Keratinocyte (primary cell): ENCODE measurements around the gene KDELR1. TPM values are rescaled to one million over a fixed set of nuclear protein-coding genes. Genes with fewer than 3 reads are reported as not detected.

ENCODE experiments used
- DNase-seq: peaks from one replicate; pipeline ENCODE4 v3.0.0-alpha.2; 2011; ENCODE audit warnings: low read depth, missing footprints, low spot score
- FAIRE-seq: peaks from 2 replicates; lab custom pipeline; 2011; peaks lifted over from hg19 to GRCh38; lab: Jason Lieb, UNC
- H2AFZ ChIP-seq: 2 replicates; pipeline ENCODE4 v1.6.0; 2012; ENCODE audit warnings: low read length, control low read depth, inconsistent platforms; ENCODE audit not compliant: control insufficient read depth
- H3K27ac ChIP-seq: 2 replicates; pipeline ENCODE4 v1.5.1; 2011; ENCODE audit warnings: low read length; ENCODE audit not compliant: control insufficient read depth, insufficient read depth
- H3K27me3 ChIP-seq: 3 replicates; pipeline ENCODE4 v1.6.0; 2011; ENCODE audit warnings: low read length; ENCODE audit not compliant: control insufficient read depth, insufficient read depth; ENCODE audit errors: extremely low read depth
- H3K36me3 ChIP-seq, 2 experiments: 2 replicates in 1 of 2; 3 replicates in 1 of 2; pipeline ENCODE4 v1.5.1; 2011; ENCODE audit warnings: low read length in 2 of 2, mild to moderate bottlenecking in 1 of 2; ENCODE audit not compliant: control insufficient read depth in 2 of 2, insufficient read depth in 2 of 2; ENCODE audit errors: extremely low read depth in 1 of 2
- H3K4me1 ChIP-seq: 3 replicates; pipeline ENCODE4 v1.5.1; 2011; ENCODE audit warnings: low read length; ENCODE audit not compliant: control insufficient read depth, insufficient read depth; ENCODE audit errors: extremely low read depth
- H3K4me2 ChIP-seq: 3 replicates; pipeline ENCODE4 v1.6.0; 2011; ENCODE audit warnings: low read depth, low read length; ENCODE audit not compliant: control insufficient read depth, insufficient read depth; ENCODE audit errors: extremely low read depth
- H3K4me3 ChIP-seq, 3 experiments: fragments of 200-600 bp in 1 of 3; sonication (generic) in 1 of 3; 2 replicates in 2 of 3; 3 replicates in 1 of 3; pipeline ENCODE4 v1.5.1; 2011 to 2016; ENCODE audit warnings: low read length in 3 of 3, mild to moderate bottlenecking in 3 of 3, control low read depth in 2 of 3, inconsistent platforms in 1 of 3, low read depth in 1 of 3, mixed read lengths in 1 of 3, mixed run types in 1 of 3, moderate library complexity in 1 of 3; ENCODE audit not compliant: control insufficient read depth in 2 of 3, insufficient read depth in 2 of 3; ENCODE audit errors: extremely low read depth in 1 of 3
- H3K79me2 ChIP-seq: 2 replicates; pipeline ENCODE4 v1.6.0; 2012; ENCODE audit warnings: low read length; ENCODE audit not compliant: control insufficient read depth, insufficient read depth
- H3K9ac ChIP-seq: 3 replicates; pipeline ENCODE4 v1.6.0; 2011; ENCODE audit warnings: low read length; ENCODE audit not compliant: control insufficient read depth, insufficient read depth; ENCODE audit errors: extremely low read depth
- H3K9me1 ChIP-seq: 3 replicates; pipeline ENCODE4 v1.6.0; 2011; ENCODE audit warnings: low read length; ENCODE audit not compliant: control insufficient read depth, insufficient read depth; ENCODE audit errors: extremely low read depth
- H3K9me3 ChIP-seq: 2 replicates; pipeline ENCODE4 v1.5.1; 2012; ENCODE audit warnings: low read depth, low read length; ENCODE audit not compliant: control insufficient read depth
- H4K20me1 ChIP-seq: 3 replicates; pipeline ENCODE4 v1.6.0; 2011; ENCODE audit warnings: low read length; ENCODE audit not compliant: control insufficient read depth, insufficient read depth; ENCODE audit errors: extremely low read depth
- CTCF ChIP-seq, 3 experiments: IDR thresholded peaks in 1 of 3; conservative IDR thresholded peaks in 1 of 3; optimal IDR thresholded peaks in 1 of 3; 2 replicates in 2 of 3; 3 replicates in 1 of 3; pipeline versions ENCODE3 to v1.5.1; 2011; ENCODE audit warnings: low read length in 3 of 3, mild to moderate bottlenecking in 3 of 3, moderate library complexity in 2 of 3, control low read depth in 1 of 3, inconsistent platforms in 1 of 3; ENCODE audit not compliant: insufficient read depth in 2 of 3; ENCODE audit errors: extremely low read depth in 1 of 3
- EZH2 ChIP-seq: IDR thresholded peaks from one replicate; pipeline ENCODE4 v1.6.1; 2012; ENCODE audit warnings: inconsistent platforms, mild to moderate bottlenecking, low read length, moderate library complexity
- dilution Hi-C: fragments of 300-500 bp; cut with MboI; formaldehyde crosslinking; loops from one replicate; pipeline ENCODE4 v1.7.0; 2020; ENCODE audit warnings: low sequenced_read_pairs; ENCODE audit not compliant: extremely low pct_ligation_motif_present
- polyA plus RNA-seq, 5 experiments: library from polyadenylated mRNA; depleted of rRNA in 3 of 5; stranded (reverse) in 3 of 5; stranded (forward) in 1 of 5; unstranded in 1 of 5; fragments of >200 nt; gene quantifications; 1 replicate in 1 of 5; 2 replicates in 3 of 5; 3 replicates in 1 of 5; pipeline versions ENCODE4 v1.2.1 to v1.2.3, GENCODE V29; 2011 to 2012; ENCODE audit warnings: missing spikeins in 2 of 5, low read depth in 1 of 5, low replicate concordance in 1 of 5

Gene KDELR1
- polyA plus RNA-seq, 1 donor (not counting 4 experiments of a cell fraction or from before 2014, with no cell fraction given) = 105 TPM

GRCh38 chr19:48367855-48368254 lies 23.5 kb downstream of the KDELR1 start:
- dilution Hi-C loops = no loop called here
- H3K4me1 ChIP-seq = peaks cover 7% of the 10 kb centered on the region
- no peaks in the 10 kb centered on the region for H4K20me1 ChIP-seq
- H2AFZ ChIP-seq = no peak overlapping the region
- H3K9ac ChIP-seq = no peak overlapping the region
- no peak for TF ChIP-seq CTCF (optimal IDR thresholded peaks at IDR 0.05 in 1 of 3, IDR thresholded peaks at IDR 0.05 in 1 of 3, conservative IDR thresholded peaks at IDR 0.05 in 1 of 3; ENCODE audit: extremely low read depth in 1 of 3, insufficient read depth in 2 of 3, low read length in 3 of 3)
- TF ChIP-seq EZH2 = no peak
- no peaks in the 10 kb centered on the region for H3K36me3 ChIP-seq
- no peaks in the 10 kb centered on the region for H3K79me2 ChIP-seq
- H3K9me1 ChIP-seq = no peaks in the 10 kb centered on the region
- no peak overlapping the region for H3K27ac ChIP-seq
- H3K9me3 ChIP-seq = no peaks in the 10 kb centered on the region
- DNase-seq (no peak), FAIRE-seq (no peak)
- no peaks in the 10 kb centered on the region for H3K27me3 ChIP-seq
- no peak overlapping the region for H3K4me2 ChIP-seq
- H3K4me3 ChIP-seq = no peak overlapping the region

- no peaks in the 10 kb centered on the region for H3K79me2 ChIP-seq
- no peaks in the 10 kb centered on the region for H3K27me3 ChIP-seq
- FAIRE-seq = no peak
- H4K20me1 ChIP-seq = no peaks in the 10 kb centered on the region
- H2AFZ ChIP-seq = no peak overlapping the region
- no peak for DNase-seq
- H3K4me3 ChIP-seq = no peak overlapping the region
- dilution Hi-C loops = no loop called here
- H3K9ac ChIP-seq = no peak overlapping the region
- TF ChIP-seq EZH2 (no peak), CTCF (optimal IDR thresholded peaks at IDR 0.05 in 1 of 3, IDR thresholded peaks at IDR 0.05 in 1 of 3, conservative IDR thresholded peaks at IDR 0.05 in 1 of 3; ENCODE audit: extremely low read depth in 1 of 3, insufficient read depth in 2 of 3, low read length in 3 of 3) (no peak)
- no peaks in the 10 kb centered on the region for H3K9me1 ChIP-seq
- no peak overlapping the region for H3K4me2 ChIP-seq
- peaks cover 9% of the 10 kb centered on the region for H3K4me1 ChIP-seq
- H3K27ac ChIP-seq = no peak overlapping the region
- H3K9me3 ChIP-seq = no peaks in the 10 kb centered on the region
- H3K36me3 ChIP-seq = peaks cover 0 to 3% of the 10 kb centered on the region in 2 experiments
Observed at GRCh38 chr19:48365602-48366001, 25.7 kb downstream of the KDELR1 start.
